GM12892 (cell line): Measurements from ENCODE around the gene MALAT1.
"Not testable (repeated sequence)": the region's sequence is repeated elsewhere in the genome, so short reads cannot be mapped to it uniquely, and the experiment has no call there.

Experiments
- POLR2A ChIP-seq: IDR thresholded peaks from 2 replicates; pipeline ENCODE4 v1.6.1; 2011; ENCODE audit warnings: low read depth, low read length, control low read depth
- POLR2AphosphoS5 ChIP-seq: IDR thresholded peaks from 2 replicates; pipeline ENCODE4 v1.6.1; 2011; ENCODE audit warnings: low read depth, low read length, control low read depth

- not testable (repeated sequence) for TF ChIP-seq POLR2A, POLR2AphosphoS5
Observed at GRCh38 chr11:65472588-65473277, 26.1 kb upstream of the MALAT1 start.
